Neural progenitor cell (in vitro differentiated cells): ENCODE data around the gene HINT3.

Source experiments
- CTCF ChIP-seq: fragments of 200-600 bp; sonication (generic); IDR thresholded peaks from 2 replicates; pipeline ENCODE4 v1.5.1; 2017; ENCODE audit warnings: antibody characterized with exemption, mild to moderate bottlenecking
- EZH2 ChIP-seq: fragments of 200-600 bp; sonication (generic); IDR thresholded peaks from 2 replicates; pipeline ENCODE4 v1.6.1; 2017; ENCODE audit warnings: antibody characterized with exemption, mild to moderate bottlenecking, moderate library complexity
- EZH2phosphoT487 ChIP-seq: fragments of 200-600 bp; sonication (generic); IDR thresholded peaks from 2 replicates; pipeline ENCODE4 v1.6.1; 2017; ENCODE audit warnings: antibody characterized with exemption

GRCh38 chr6:125923366-125923877, 33.1 kb upstream of the HINT3 start:
- no peak for TF ChIP-seq EZH2
- TF ChIP-seq CTCF: no peak
- TF ChIP-seq EZH2phosphoT487: no peak
